Liver (tissue), 9 donors: ENCODE data around the gene RASSF3. TPM values are rescaled to one million over a fixed set of nuclear protein-coding genes. Genes with fewer than 3 reads are reported as not detected.

Source experiments
- DNase-seq: peaks from one replicate; pipeline ENCODE4 v3.0.0-alpha.2; 2017; ENCODE audit warnings: low spot score
- H3K27ac ChIP-seq, 2 donors: one replicate each; pipeline ENCODE4 v1.7.0; 2013; ENCODE audit warnings: inconsistent platforms in 2 of 2, low read length in 2 of 2, control low read depth in 1 of 2, low read depth in 1 of 2, mild to moderate bottlenecking in 1 of 2
- H3K27me3 ChIP-seq, 4 donors: one replicate each; pipeline versions ENCODE4 v1.6.1 to v1.7.0; 2013; ENCODE audit warnings: low read length in 3 of 4, inconsistent platforms in 1 of 4, mild to moderate bottlenecking in 1 of 4, moderate library complexity in 1 of 4; ENCODE audit not compliant: control insufficient read depth in 4 of 4, insufficient read depth in 4 of 4
- H3K36me3 ChIP-seq, 4 donors: one replicate each; pipeline versions ENCODE4 v1.6.1 to v1.7.0; 2013; ENCODE audit warnings: low read length in 3 of 4, mild to moderate bottlenecking in 3 of 4, low read depth in 1 of 4, moderate library complexity in 1 of 4; ENCODE audit not compliant: control insufficient read depth in 4 of 4, insufficient read depth in 3 of 4
- H3K4me1 ChIP-seq, 4 donors: one replicate each; pipeline versions ENCODE4 v1.6.1 to v1.7.0; 2013; ENCODE audit warnings: low read length in 3 of 4, mild to moderate bottlenecking in 3 of 4, moderate library complexity in 1 of 4; ENCODE audit not compliant: control insufficient read depth in 4 of 4, insufficient read depth in 4 of 4
- H3K4me3 ChIP-seq, 3 donors: one replicate each; pipeline versions ENCODE4 v1.6.1 to v1.7.0; 2013; ENCODE audit warnings: low read length in 3 of 3, control low read depth in 1 of 3, low read depth in 1 of 3, mild to moderate bottlenecking in 1 of 3
- H3K9ac ChIP-seq, 2 donors: one replicate each; pipeline ENCODE4 v1.7.0; 2013; ENCODE audit warnings: low read length in 2 of 2, mild to moderate bottlenecking in 2 of 2, moderate library complexity in 2 of 2, control low read depth in 1 of 2, low read depth in 1 of 2
- H3K9me3 ChIP-seq, 4 donors: one replicate each; pipeline versions ENCODE4 v1.6.1 to v1.7.0; 2013; ENCODE audit warnings: low read length in 3 of 4; ENCODE audit not compliant: control insufficient read depth in 4 of 4
- EGR1 ChIP-seq, 2 donors: IDR thresholded peaks; 2 replicates each; pipeline ENCODE4 v1.6.1; 2016 to 2018; ENCODE audit warnings: antibody characterized with exemption in 2 of 2, low read depth in 2 of 2
- FOXA1 ChIP-seq: IDR thresholded peaks from 2 replicates; pipeline ENCODE4 v1.6.1; 2016; ENCODE audit warnings: antibody characterized with exemption
- FOXA2 ChIP-seq: IDR thresholded peaks from 2 replicates; pipeline ENCODE4 v1.6.1; 2016; ENCODE audit warnings: antibody characterized with exemption
- GABPA ChIP-seq, 2 donors: IDR thresholded peaks in 1 of 2; conservative IDR thresholded peaks in 1 of 2; 2 replicates each; pipeline ENCODE4 v1.6.1; 2016; ENCODE audit warnings: antibody characterized with exemption in 2 of 2, mild to moderate bottlenecking in 1 of 2, moderate library complexity in 1 of 2
- HNF4A ChIP-seq, 2 donors: conservative IDR thresholded peaks; 2 replicates each; pipeline ENCODE4 v1.6.1; 2016; ENCODE audit warnings: antibody characterized with exemption in 2 of 2, mild to moderate bottlenecking in 2 of 2
- HNF4G ChIP-seq: IDR thresholded peaks from 2 replicates; pipeline ENCODE4 v1.6.1; 2016; ENCODE audit warnings: antibody characterized with exemption
- JUND ChIP-seq, 2 donors: IDR thresholded peaks; 2 replicates each; pipeline ENCODE4 v1.6.1; 2016; ENCODE audit warnings: antibody characterized with exemption in 2 of 2
- NR2F2 ChIP-seq: IDR thresholded peaks from 2 replicates; pipeline ENCODE4 v1.6.1; 2016; ENCODE audit warnings: antibody characterized with exemption
- RAD21 ChIP-seq, 2 donors: IDR thresholded peaks; 2 replicates each; pipeline ENCODE4 v1.6.1; 2016; ENCODE audit warnings: antibody characterized with exemption in 2 of 2, mild to moderate bottlenecking in 2 of 2
- RXRA ChIP-seq, 2 donors: IDR thresholded peaks; 2 replicates each; pipeline ENCODE4 v1.6.1; 2017 to 2018; ENCODE audit warnings: antibody characterized with exemption in 2 of 2, mild to moderate bottlenecking in 1 of 2
- SP1 ChIP-seq: IDR thresholded peaks from 2 replicates; pipeline ENCODE4 v1.6.1; 2018; ENCODE audit warnings: antibody characterized with exemption, mild to moderate bottlenecking
- TAF1 ChIP-seq: conservative IDR thresholded peaks from 2 replicates; pipeline ENCODE4 v1.6.1; 2016; ENCODE audit warnings: antibody characterized with exemption, mild to moderate bottlenecking
- YY1 ChIP-seq: IDR thresholded peaks from 2 replicates; pipeline ENCODE4 v1.6.1; 2016; ENCODE audit warnings: antibody characterized with exemption, mild to moderate bottlenecking
- WGBS: extraction: QIAGEN DNeasy Blood & Tissue Kit; methylation state at CpG from one replicate; pipeline ENCODE4 v1.1.7; 2013; 5-methylcytosine and 5-hydroxymethylcytosine counted together
- polyA plus RNA-seq, 2 donors: library from polyadenylated mRNA; stranded (reverse) in 1 of 2; unstranded in 1 of 2; fragments of 200-250 nt in 1 of 2; fragments of >200 nt in 1 of 2; fragmentation: Nextera tagmentation in 1 of 2; extraction: Ambion mirVana in 1 of 2; gene quantifications; one replicate each; pipeline versions ENCODE4 v1.2.1 to v1.2.3, GENCODE V29; 2013 to 2015
- total RNA-seq, 2 donors: library from RNA; depleted of rRNA; stranded (reverse); fragments of >200 nt; gene quantifications; one replicate each; pipeline ENCODE4 v1.2.3, GENCODE V29; 2014
- TF ChIP-seq, protein P1 (sequence below): IDR thresholded peaks from 2 replicates; pipeline ENCODE4 v1.6.1; 2016; ENCODE audit warnings: antibody characterized with exemption
- TF ChIP-seq, protein P2 (sequence below): IDR thresholded peaks from 2 replicates; pipeline ENCODE4 v1.6.1; 2016; ENCODE audit warnings: antibody characterized with exemption, mild to moderate bottlenecking
- TF ChIP-seq, protein P3 (sequence below): IDR thresholded peaks from 2 replicates; pipeline ENCODE4 v1.6.1; 2016; ENCODE audit warnings: antibody characterized with exemption
- TF ChIP-seq, protein P4 (sequence below): fragments of 150-350 bp; IDR thresholded peaks from 2 replicates; pipeline ENCODE4 v1.5.1; 2017; ENCODE audit warnings: improper control_type of control experiment, low read depth, low read length; ENCODE audit not compliant: missing input control
- donor health status: healthy.
- donor health status: healthy.
- donor health status: healthy.
- donor health status: healthy.
- donor health status: healthy.

Gene RASSF3
- total and polyA plus RNA-seq, 4 donors, result 2.2 to 9.1 (median 5.6) TPM

DNA sequence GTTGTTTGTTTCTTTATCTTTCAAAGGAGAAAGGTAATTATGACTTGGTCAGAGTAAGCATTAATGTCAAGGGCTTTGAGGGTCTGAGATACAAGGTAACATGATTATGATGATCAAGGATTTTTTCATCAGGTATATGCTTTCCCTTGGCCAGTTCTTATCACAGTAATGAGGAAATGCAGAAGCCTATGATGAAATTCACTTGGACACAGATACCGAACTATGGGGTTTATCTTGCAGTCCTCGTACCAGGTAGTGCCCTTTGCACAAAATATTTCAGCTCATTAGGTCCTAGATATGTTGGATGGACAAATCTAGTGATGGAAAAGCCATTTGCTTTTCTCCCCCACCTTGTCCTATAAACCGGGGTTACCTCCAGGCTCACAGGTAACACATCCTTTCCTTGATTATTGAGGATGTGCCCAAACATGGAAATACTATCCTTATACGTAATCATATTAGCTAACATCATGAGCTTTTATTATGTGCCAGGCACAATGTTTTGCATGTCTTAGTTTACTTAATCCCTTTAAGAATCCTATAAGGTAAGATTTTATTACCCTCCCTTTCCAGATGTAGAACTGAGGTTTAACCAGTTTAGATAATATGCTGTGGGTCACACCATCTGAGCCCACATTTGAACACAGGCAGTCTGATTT is 7.0 kb upstream of the RASSF3 start:
- no peak overlapping the region for H3K9ac ChIP-seq
- no peaks in the 10 kb centered on the region for H3K27me3 ChIP-seq
- no peak for TF ChIP-seq NR2F2
- no peak for TF ChIP-seq JUND (IDR thresholded peaks at IDR 0.05)
- no peak for TF ChIP-seq EGR1 (IDR thresholded peaks at IDR 0.05; ENCODE audit: low read depth in 2 of 2)
- TF ChIP-seq RXRA (IDR thresholded peaks at IDR 0.05), result no peak
- TF ChIP-seq, protein P1, sequence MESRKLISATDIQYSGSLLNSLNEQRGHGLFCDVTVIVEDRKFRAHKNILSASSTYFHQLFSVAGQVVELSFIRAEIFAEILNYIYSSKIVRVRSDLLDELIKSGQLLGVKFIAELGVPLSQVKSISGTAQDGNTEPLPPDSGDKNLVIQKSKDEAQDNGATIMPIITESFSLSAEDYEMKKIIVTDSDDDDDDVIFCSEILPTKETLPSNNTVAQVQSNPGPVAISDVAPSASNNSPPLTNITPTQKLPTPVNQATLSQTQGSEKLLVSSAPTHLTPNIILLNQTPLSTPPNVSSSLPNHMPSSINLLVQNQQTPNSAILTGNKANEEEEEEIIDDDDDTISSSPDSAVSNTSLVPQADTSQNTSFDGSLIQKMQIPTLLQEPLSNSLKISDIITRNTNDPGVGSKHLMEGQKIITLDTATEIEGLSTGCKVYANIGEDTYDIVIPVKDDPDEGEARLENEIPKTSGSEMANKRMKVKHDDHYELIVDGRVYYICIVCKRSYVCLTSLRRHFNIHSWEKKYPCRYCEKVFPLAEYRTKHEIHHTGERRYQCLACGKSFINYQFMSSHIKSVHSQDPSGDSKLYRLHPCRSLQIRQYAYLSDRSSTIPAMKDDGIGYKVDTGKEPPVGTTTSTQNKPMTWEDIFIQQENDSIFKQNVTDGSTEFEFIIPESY, result no peak
- TF ChIP-seq RAD21 (IDR thresholded peaks at IDR 0.05), result no peak
- TF ChIP-seq, protein P2, sequence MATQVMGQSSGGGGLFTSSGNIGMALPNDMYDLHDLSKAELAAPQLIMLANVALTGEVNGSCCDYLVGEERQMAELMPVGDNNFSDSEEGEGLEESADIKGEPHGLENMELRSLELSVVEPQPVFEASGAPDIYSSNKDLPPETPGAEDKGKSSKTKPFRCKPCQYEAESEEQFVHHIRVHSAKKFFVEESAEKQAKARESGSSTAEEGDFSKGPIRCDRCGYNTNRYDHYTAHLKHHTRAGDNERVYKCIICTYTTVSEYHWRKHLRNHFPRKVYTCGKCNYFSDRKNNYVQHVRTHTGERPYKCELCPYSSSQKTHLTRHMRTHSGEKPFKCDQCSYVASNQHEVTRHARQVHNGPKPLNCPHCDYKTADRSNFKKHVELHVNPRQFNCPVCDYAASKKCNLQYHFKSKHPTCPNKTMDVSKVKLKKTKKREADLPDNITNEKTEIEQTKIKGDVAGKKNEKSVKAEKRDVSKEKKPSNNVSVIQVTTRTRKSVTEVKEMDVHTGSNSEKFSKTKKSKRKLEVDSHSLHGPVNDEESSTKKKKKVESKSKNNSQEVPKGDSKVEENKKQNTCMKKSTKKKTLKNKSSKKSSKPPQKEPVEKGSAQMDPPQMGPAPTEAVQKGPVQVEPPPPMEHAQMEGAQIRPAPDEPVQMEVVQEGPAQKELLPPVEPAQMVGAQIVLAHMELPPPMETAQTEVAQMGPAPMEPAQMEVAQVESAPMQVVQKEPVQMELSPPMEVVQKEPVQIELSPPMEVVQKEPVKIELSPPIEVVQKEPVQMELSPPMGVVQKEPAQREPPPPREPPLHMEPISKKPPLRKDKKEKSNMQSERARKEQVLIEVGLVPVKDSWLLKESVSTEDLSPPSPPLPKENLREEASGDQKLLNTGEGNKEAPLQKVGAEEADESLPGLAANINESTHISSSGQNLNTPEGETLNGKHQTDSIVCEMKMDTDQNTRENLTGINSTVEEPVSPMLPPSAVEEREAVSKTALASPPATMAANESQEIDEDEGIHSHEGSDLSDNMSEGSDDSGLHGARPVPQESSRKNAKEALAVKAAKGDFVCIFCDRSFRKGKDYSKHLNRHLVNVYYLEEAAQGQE, result no peak
- TF ChIP-seq TAF1, result no peak
- no peak for TF ChIP-seq YY1
- TF ChIP-seq FOXA2, result no peak
- TF ChIP-seq, protein P3, sequence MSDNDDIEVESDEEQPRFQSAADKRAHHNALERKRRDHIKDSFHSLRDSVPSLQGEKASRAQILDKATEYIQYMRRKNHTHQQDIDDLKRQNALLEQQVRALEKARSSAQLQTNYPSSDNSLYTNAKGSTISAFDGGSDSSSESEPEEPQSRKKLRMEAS, result no peak
- TF ChIP-seq, protein P4, sequence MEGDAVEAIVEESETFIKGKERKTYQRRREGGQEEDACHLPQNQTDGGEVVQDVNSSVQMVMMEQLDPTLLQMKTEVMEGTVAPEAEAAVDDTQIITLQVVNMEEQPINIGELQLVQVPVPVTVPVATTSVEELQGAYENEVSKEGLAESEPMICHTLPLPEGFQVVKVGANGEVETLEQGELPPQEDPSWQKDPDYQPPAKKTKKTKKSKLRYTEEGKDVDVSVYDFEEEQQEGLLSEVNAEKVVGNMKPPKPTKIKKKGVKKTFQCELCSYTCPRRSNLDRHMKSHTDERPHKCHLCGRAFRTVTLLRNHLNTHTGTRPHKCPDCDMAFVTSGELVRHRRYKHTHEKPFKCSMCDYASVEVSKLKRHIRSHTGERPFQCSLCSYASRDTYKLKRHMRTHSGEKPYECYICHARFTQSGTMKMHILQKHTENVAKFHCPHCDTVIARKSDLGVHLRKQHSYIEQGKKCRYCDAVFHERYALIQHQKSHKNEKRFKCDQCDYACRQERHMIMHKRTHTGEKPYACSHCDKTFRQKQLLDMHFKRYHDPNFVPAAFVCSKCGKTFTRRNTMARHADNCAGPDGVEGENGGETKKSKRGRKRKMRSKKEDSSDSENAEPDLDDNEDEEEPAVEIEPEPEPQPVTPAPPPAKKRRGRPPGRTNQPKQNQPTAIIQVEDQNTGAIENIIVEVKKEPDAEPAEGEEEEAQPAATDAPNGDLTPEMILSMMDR, result no peak
- TF ChIP-seq FOXA1, result no peak
- no peak for TF ChIP-seq SP1
- no peak for TF ChIP-seq HNF4G
- no peak for TF ChIP-seq GABPA (IDR thresholded peaks at IDR 0.05 in 1 of 2, conservative IDR thresholded peaks at IDR 0.05 in 1 of 2)
- no peak for TF ChIP-seq HNF4A (conservative IDR thresholded peaks at IDR 0.05)
- no peak overlapping the region for H3K27ac ChIP-seq
- 52% methylated on average over 4 of the region's 4 CpGs for WGBS
- H3K4me1 ChIP-seq, result no peaks in the 10 kb centered on the region
- no peak overlapping the region for H3K4me3 ChIP-seq
- no peak for DNase-seq
- H3K36me3 ChIP-seq, result no peaks in the 10 kb centered on the region
- no peaks in the 10 kb centered on the region for H3K9me3 ChIP-seq
